Myocyte (in vitro differentiated cells): ENCODE measurements around the gene USP44. TPM values are rescaled to one million over a fixed set of nuclear protein-coding genes. Genes with fewer than 3 reads are reported as not detected.

Experiments
- DNase-seq: peaks from one replicate; pipeline ENCODE4 v3.0.0-alpha.2; 2012; ENCODE audit warnings: low read depth
- total RNA-seq: library from RNA; depleted of rRNA; stranded (reverse); fragments of >200 nt; gene quantifications from 2 replicates; pipeline ENCODE4 v1.2.3, GENCODE V29; 2014

USP44 gene
- total RNA-seq, 1 donor from 2014 or later = not detected

GRCh38 chr12:95548539-95549391 lies 2.5 kb downstream of the USP44 start:
- DNase-seq = no peak

- DNase-seq = no peak
Observed at GRCh38 chr12:95548056-95548538, 3.2 kb downstream of the USP44 start.

DNA sequence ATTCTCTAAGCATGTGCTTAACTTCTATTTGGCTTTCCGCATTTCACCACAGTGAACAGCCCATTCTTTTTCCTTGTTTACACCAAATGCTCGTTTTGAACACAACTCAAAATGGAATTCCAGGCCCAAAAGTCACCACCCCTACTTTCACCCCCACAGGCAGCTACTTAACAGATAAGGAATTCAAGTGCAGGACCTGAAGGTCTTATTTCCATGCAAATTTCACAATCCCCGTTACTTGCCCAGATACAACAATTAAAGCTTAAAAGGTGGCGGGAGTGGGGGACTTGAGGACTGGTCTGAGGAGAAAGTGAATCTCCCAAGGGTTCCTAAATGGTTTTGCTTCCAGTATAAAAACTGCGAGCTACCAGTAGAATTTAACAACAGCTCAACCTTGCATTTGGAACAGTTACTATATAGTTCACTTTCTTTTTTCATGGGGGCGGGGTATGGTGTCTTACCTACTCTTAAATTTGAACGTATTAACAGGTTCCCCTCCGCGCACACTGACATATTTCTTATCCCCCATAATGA lies 3.7 kb downstream of the USP44 start:
- DNase-seq = no peak

DNA sequence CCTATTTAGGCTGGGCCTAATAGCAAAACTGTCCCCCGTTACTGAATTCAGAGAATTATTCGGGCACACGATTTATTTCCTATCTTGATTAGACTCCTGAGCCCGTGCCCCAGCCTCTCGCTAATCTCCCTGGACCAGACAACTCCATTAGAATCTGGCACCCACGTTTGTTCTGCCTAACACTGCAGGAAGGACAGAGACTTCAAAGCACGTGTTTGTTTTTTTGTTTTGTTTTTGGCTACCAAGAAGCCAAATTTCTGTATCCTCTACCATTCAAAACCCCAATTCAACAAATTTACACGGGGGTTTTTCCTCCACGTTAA lies 4.8 kb downstream of the USP44 start:
- no peak for DNase-seq

DNA sequence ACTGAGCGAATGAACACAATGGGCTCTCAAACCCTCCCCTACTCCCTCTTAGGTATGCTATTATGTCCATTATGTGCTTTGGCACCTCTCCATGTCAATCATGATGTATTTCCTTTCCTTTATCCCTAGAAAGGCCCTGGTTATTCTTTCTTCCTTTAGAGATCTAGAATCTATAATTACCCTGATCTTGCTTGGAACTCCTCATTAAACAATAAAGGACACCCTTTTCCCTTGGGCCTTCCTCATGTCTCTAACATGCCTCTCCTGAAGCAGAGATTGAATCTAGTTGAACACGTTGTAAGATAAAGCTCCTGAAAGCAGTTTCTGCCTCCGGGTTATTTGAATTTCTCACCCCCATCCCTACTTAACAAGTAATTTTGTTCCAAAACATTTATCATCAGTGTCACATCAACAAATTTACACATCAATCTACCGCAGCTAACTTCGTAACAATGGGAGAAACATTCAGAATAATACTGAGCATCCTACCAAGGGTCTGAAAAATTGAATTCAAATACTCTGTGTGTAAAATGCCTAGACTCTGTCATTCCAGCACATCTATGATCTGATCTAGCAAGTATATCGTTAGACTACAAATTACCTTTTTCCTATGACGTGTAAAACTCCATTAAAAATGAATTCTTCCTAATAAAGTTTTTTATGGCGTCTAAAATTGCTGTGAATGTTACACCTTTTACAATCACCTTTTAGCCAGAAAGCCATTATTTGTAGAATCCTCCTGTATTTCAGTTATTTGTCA lies 5.4 kb downstream of the USP44 start:
- DNase-seq = no peak

GRCh38 chr12:95545303-95545702 lies 6.0 kb downstream of the USP44 start:
- DNase-seq = no peak

DNA sequence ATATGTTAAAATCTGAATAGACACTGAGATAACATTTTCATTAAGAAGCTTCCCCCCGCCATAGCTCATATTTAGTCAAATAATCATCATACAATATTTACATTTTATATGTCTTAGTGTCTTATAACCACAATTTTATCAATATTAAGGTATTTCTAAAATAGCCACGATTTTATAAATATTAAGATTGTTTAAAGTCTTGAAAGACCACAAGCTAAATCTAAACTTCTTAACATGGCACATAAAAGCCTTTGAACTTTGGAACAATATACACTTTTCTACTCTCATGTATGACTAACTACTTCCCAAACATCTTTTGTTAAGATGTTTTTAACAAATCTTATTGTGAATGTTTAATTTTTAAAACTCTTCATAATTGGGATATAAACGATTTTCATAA lies 6.5 kb downstream of the USP44 start:
- DNase-seq = no peak

GRCh38 chr12:95543305-95543704 lies 8.0 kb downstream of the USP44 start:
- DNase-seq = no peak

DNA sequence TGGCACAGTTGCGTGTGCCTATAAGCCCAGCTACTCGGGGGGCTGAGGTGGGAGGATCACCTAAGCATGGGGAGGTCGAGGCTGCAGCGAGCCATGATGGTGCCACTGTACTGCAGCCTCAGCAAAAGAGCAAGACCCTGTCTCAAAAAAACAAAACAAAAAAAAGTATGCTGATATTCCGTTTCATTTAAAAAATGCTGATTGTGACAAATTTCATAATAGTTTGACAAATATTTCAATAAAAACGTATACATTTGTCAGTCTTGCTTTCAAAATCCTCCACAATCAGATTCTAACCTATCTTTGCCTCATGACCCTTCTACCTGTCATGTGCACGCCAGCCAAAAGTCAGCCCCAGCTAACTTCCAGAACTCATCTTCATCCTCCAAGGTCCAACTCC lies 9.8 kb downstream of the USP44 start:
- DNase-seq = no peak

GRCh38 chr12:95538656-95539055 lies 12.6 kb downstream of the USP44 start:
- DNase-seq = no peak

DNA sequence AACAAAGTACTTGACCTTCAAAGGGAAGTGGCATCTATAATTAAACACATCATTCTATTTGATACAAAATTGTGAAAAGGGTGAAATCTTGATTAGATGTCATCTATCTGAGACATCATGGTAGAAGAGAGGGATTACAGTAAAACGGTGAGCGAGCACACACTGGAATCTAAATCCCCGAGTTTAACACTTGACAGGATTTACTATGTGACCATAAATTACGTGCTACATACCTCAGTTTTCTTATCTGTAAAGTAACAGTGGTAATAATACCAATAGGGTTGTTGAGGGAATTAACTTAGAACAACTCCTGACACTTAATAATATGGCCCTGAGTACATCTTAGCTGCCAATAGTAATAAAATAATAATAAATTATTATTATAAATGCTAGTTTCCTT lies 13.3 kb downstream of the USP44 start:
- DNase-seq = no peak

DNA sequence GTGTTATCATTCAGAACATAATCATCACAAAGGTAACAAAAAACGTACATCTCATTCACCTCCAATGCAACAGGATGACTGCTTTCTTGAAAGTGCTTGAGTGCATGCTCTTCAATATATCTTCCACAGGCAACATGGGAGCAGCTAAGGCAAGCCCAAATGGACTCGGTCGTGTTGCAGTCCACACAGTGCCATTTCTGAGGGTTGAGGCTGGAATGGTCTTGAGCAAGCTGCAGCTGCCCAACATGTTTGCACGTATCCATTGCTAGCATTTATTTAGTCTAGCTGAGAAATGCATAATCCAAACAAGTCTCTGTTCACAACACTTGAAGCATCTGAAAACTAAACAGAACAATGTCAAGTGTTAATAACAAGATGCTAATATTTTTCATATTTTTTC lies 17.3 kb downstream of the USP44 start:
- DNase-seq = peak; percentile 3

- peak; percentile 60 for DNase-seq
Observed at GRCh38 chr12:95532851-95533250, 18.4 kb downstream of the USP44 start.

- DNase-seq = no peak
Observed at GRCh38 chr12:95529693-95530225, 21.5 kb downstream of the USP44 start.

DNA sequence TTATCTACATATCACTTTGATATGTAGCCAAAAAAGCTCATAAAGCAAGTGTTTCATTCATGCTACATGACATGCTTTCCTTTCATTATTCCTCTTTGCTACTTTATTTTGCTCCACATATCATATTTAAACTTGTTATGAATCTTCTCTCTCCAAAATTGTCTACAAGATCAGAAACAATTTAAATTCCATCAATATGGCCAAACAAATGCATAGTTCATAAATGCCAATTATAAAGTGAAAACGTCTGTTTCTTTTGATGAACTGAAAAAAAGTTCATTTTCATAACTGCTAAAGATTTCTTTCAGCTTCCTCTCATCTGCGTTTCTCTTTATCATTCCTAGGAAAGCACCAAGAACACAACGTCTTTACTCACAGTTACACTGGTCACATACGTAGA lies 22.8 kb downstream of the USP44 start:
- DNase-seq = no peak

GRCh38 chr12:95522692-95523091 lies 28.6 kb downstream of the USP44 start:
- DNase-seq = no peak

DNA sequence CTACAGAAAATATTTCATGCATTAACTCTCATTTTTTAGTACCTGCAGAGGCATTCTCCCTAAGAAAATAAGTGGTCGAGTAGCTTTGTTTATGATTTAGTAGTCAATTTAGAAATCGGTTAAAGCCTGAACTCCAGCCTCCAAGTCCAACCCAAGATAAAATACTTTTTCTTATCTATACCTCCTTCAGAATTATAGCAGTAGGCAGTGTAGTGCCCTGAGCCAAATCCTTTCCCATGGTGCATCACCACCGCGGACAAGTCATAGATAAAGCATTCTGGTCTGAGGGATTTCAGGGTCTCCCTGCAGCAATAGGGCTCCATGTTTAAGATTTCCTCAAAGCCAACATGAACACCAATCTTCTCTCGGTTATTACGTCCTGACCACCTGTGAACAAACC lies 30.5 kb downstream of the USP44 start:
- no peak for DNase-seq

DNA sequence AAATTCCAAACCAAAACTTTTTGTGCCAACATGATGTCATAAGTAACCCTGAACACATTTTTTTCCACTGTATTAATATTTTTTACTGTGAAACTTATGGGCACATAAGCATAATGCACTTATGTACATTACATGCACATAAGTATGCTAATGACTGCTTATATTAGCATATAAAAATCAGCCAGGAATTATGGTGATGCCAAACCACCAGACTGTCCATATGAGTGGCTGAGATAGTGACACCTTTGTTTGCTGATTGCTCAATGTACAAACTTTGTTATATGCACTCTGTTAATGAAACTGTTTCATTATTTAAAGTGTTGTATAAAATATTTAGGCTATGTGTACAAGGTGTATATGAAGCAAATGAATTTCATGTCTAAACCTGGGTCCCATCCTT lies 32.3 kb downstream of the USP44 start:
- no peak for DNase-seq

DNA sequence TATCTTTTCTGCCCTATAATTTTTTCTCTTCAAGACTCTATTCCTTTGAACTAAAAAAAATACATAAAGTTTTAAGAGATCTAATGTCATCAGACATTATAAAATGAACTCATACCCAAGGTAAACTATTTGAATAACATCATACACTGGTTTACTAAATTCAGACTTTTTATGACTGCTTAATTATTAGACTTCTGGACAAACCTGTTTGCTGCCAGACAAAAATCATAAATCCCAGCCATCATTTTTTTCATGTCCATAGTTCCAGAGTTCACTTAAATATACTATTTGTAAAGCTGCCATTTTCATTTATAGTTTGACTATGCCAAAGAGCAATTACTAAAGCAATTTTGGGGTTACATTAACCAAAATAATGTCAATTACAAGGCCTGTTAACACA lies 34.0 kb downstream of the USP44 start:
- DNase-seq = no peak

GRCh38 chr12:95516757-95517156 lies 34.5 kb downstream of the USP44 start:
- DNase-seq = peak; percentile 13

DNA sequence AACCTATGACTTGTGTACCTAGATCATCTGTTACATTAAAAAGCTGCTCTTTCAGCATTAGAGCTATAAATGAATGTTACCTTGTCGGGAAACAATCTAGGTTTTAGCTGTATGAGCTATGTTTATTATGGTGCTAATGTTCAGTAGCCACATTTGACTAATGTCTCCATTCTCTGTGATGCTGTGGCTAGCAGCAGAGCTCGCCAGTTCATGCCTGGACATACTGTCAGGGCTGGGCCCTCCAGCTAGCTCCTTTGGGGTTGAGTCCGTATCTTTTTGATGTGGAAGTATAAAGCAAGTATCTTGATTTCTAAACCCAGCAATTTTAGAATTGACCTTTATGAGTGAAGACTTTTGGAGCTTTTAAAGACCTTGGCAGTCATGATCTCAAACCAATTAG lies 36.1 kb downstream of the USP44 start:
- DNase-seq = no peak

GRCh38 chr12:95513599-95513998 lies 37.7 kb downstream of the USP44 start:
- DNase-seq = no peak
